ENCODE data around the gene CACNA1C.

DNA sequence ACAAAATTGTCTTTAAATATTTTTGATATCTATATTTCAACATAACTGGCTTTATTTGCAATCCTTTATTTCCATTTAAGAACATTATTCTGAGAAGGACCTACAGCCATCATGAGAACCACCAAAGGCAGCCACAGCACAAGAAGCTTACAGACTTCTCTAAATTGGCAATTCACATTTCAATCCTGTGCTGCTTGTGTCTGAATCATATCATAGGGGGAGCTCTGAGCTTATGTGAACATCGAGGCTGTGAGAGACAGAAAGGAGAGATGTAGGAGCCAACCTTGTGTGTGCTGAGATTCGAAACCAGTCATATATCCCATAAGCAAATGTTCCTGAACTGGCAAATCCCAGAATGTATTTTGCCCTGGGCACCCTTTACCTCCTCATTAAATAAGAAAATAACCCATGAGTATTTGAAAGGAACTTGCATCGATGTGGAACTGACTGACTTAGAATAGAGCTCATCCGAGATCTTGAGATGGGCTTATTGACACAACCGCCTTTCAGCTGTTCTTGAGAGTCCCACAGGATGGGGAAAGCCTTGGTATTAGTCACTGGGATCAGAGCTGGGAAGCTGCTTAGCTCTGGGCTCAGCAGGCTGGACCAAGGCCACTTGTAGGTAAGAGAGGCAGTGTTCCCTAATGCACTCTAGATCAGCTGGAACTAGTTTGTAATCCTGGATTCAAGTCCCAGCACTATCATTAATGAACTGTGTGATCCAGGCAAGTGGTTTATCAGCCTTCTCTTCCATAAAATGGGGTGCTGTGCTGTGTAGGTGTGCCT, 329.8 kb downstream of the CACNA1C start:
- TF ChIP-seq, protein P1, sequence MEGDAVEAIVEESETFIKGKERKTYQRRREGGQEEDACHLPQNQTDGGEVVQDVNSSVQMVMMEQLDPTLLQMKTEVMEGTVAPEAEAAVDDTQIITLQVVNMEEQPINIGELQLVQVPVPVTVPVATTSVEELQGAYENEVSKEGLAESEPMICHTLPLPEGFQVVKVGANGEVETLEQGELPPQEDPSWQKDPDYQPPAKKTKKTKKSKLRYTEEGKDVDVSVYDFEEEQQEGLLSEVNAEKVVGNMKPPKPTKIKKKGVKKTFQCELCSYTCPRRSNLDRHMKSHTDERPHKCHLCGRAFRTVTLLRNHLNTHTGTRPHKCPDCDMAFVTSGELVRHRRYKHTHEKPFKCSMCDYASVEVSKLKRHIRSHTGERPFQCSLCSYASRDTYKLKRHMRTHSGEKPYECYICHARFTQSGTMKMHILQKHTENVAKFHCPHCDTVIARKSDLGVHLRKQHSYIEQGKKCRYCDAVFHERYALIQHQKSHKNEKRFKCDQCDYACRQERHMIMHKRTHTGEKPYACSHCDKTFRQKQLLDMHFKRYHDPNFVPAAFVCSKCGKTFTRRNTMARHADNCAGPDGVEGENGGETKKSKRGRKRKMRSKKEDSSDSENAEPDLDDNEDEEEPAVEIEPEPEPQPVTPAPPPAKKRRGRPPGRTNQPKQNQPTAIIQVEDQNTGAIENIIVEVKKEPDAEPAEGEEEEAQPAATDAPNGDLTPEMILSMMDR (conservative IDR thresholded peaks at IDR 0.05): no peak
- TF ChIP-seq EZH2 (IDR thresholded peaks at IDR 0.05; ENCODE audit: low read depth): no peak

Measured in PC-9 (cell line).